NCI-H524 treated with DMSO at 0.1 percent for 48 hours (cell line): ENCODE data around the gene SH3BP5.

Source experiments
- DNase-seq: peaks from one replicate; lab custom pipeline; 2025; lab: John Stamatoyannopoulos, UW

The SH3BP5 gene

GRCh38 chr3:15347063-15347736 lies 14.8 kb upstream of the SH3BP5 start:
- no peak for DNase-seq

- no peak for DNase-seq
Observed at GRCh38 chr3:15346516-15346915, 14.1 kb upstream of the SH3BP5 start.

GRCh38 chr3:15345608-15346137 lies 13.3 kb upstream of the SH3BP5 start:
- DNase-seq: no peak

GRCh38 chr3:15345066-15345607 lies 12.8 kb upstream of the SH3BP5 start:
- DNase-seq: peak; percentile 95

GRCh38 chr3:15342945-15343344 lies 10.6 kb upstream of the SH3BP5 start:
- DNase-seq: no peak

- no peak for DNase-seq
Observed at GRCh38 chr3:15342246-15342645, 9.9 kb upstream of the SH3BP5 start.

GRCh38 chr3:15341030-15341726 lies 8.8 kb upstream of the SH3BP5 start:
- no peak for DNase-seq

- no peak for DNase-seq
Observed at GRCh38 chr3:15339786-15340215, 7.4 kb upstream of the SH3BP5 start.

- no peak for DNase-seq
Observed at GRCh38 chr3:15339001-15339400, 6.6 kb upstream of the SH3BP5 start.

- DNase-seq: no peak
Observed at GRCh38 chr3:15337963-15338362, 5.6 kb upstream of the SH3BP5 start.

GRCh38 chr3:15336057-15336456 lies 3.7 kb upstream of the SH3BP5 start:
- DNase-seq: no peak

- DNase-seq: no peak
Observed at GRCh38 chr3:15333956-15334263, 1.5 kb upstream of the SH3BP5 start.

GRCh38 chr3:15333099-15333955 lies 941 bp upstream of the SH3BP5 start:
- DNase-seq: no peak

GRCh38 chr3:15331606-15332404 lies 581 bp downstream of the SH3BP5 start:
- DNase-seq: no peak

GRCh38 chr3:15331072-15331605 lies 1.2 kb downstream of the SH3BP5 start:
- DNase-seq: no peak

- DNase-seq: no peak
Observed at GRCh38 chr3:15330031-15330596, 2.3 kb downstream of the SH3BP5 start.

- no peak for DNase-seq
Observed at GRCh38 chr3:15329046-15330005, 3.1 kb downstream of the SH3BP5 start.

- DNase-seq: no peak
Observed at GRCh38 chr3:15327941-15328340, 4.4 kb downstream of the SH3BP5 start.

GRCh38 chr3:15326673-15327072 lies 5.7 kb downstream of the SH3BP5 start:
- DNase-seq: no peak

- no peak for DNase-seq
Observed at GRCh38 chr3:15326037-15326436, 6.3 kb downstream of the SH3BP5 start.
